GM13977 (cell line): ENCODE data around the gene CIB2.

Experiments used
- DNase-seq: peaks from one replicate; pipeline ENCODE4 v3.0.0; 2012; ENCODE audit warnings: low spot score
- in situ Hi-C: fragments of 300-500 bp; cut with MboI; formaldehyde crosslinking; loops from one replicate; pipeline ENCODE4 v1.12.0; 2022; ENCODE audit warnings: low sequenced_read_pairs, low pct_unique_long_range_greater_than_20kb, mixed read lengths, inconsistent platforms; ENCODE audit not compliant: unreplicated experiment
- TF ChIP-seq, protein P1 (sequence below): IDR thresholded peaks from 2 replicates; pipeline ENCODE4 v1.5.1; 2012; ENCODE audit warnings: mild to moderate bottlenecking, control low read depth; ENCODE audit not compliant: insufficient read depth; ENCODE audit errors: extremely low read depth, missing control alignments

Gene CIB2

DNA sequence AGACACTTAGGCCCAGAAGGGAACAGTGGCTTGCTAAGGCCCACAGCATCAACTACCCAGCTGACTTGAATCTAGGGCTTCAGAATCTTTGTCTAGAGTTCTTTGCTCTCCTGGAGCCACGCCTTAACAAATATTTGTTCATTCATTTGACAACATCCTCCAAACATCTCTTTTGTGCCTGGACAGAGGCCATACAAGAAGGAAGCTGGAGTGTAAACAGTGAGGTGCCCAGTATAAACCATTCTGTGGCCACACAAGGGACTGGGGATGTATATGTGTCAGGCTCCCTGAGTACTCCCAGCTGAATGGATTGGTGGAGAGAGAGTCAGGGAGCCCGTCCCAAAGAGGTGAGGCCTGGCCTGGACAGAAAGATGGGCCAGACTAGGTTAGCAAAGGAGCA is 3.4 kb downstream of the CIB2 start:
- DNase-seq = no peak
- in situ Hi-C loops = no loop called here

DNA sequence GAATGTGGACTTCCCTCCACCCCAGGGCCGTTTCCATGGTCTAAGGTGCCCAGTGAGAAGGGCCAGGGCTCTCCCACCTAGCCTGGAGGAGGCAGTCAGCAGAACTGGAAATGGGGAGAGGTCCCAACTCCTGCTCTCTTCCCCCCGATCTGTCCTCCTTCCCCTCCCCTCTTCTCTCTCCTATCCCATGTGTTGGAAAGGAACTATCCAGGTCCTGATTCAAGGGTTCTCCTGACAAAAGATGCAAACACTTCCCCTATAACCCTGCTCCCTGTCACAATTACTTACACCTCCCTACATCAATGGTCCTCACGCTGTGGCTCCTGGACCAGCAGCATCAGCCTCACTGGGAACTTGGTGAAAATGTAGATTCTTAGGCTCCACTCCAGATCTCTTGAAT is 6.0 kb downstream of the CIB2 start:
- in situ Hi-C loops = no loop called here
- TF ChIP-seq, protein P1, sequence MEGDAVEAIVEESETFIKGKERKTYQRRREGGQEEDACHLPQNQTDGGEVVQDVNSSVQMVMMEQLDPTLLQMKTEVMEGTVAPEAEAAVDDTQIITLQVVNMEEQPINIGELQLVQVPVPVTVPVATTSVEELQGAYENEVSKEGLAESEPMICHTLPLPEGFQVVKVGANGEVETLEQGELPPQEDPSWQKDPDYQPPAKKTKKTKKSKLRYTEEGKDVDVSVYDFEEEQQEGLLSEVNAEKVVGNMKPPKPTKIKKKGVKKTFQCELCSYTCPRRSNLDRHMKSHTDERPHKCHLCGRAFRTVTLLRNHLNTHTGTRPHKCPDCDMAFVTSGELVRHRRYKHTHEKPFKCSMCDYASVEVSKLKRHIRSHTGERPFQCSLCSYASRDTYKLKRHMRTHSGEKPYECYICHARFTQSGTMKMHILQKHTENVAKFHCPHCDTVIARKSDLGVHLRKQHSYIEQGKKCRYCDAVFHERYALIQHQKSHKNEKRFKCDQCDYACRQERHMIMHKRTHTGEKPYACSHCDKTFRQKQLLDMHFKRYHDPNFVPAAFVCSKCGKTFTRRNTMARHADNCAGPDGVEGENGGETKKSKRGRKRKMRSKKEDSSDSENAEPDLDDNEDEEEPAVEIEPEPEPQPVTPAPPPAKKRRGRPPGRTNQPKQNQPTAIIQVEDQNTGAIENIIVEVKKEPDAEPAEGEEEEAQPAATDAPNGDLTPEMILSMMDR = no peak
- DNase-seq = no peak

More for the DNA sequence above, 3.4 kb downstream of the CIB2 start:
- TF ChIP-seq, protein P1 = no peak

DNA sequence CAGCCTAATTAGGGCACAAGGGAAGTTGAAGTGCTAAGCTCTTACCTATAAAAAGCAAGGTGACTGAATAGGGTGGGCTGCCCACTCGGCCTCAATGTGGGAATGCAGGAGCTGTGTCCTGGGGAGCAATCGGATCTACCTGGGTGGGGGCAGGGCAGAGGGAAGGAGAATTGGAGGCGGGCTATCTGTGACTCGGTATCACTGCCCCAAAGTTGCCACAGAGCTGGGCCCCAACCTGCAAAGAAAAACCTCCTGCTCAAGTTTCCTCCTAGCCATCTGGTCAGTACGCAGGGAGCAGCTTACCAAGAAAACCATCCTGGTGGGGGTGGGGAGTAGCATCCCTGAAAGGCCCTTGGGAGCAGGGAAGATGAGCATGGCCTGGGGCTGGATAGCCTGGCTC is 10.7 kb downstream of the CIB2 start:
- DNase-seq = no peak
- TF ChIP-seq, protein P1 = no peak
- in situ Hi-C loops = no loop called here

DNA sequence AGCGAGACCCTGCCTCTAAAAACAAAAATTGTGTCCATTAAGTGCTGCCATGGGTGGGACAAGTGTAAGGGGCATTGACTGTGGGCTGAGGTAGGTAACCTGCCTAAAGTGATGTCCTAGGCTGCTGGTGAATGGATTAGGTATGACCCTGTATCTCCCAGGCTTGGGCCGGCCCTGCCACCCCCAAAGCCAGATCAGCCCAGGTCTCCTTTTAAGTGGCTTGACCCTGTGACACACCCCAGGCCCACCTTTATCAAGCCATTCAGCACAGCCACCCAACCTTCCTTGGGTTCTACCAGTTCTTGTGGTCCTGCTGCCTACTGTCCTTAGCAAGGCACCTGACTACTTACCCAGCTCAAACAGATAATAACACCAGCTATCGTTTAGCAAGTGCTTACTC is 18.7 kb downstream of the CIB2 start:
- in situ Hi-C loops = loop anchor here (5.0 kb wide), 2 partner anchors 130 to 150 kb away; no protein-coding TSS in a partner anchor
- TF ChIP-seq, protein P1 = no peak
- no peak for DNase-seq

DNA sequence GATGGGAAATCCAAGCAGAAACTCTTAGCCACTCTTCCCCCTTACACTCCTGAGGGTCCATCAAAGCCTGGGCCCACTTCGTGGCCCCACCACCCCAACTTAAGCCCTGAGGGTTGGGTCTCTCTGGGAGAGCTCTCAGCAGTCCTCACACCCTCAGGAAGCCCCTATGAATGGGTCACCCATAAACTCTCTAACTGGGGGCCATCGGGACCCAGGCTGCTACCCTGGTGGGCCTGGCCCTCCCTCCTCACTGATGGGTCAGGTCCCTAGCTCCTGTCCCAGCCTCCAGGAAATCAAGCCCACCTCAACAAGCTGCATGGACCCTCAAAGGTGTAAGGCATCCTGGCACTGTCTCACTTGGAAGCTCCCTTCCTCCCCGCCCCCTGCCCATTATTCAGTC is 19.5 kb downstream of the CIB2 start:
- TF ChIP-seq, protein P1 = no peak
- DNase-seq = no peak
- in situ Hi-C loops = loop anchor here (5.0 kb wide), 2 partner anchors 131 to 149 kb away; no protein-coding TSS in a partner anchor

DNA sequence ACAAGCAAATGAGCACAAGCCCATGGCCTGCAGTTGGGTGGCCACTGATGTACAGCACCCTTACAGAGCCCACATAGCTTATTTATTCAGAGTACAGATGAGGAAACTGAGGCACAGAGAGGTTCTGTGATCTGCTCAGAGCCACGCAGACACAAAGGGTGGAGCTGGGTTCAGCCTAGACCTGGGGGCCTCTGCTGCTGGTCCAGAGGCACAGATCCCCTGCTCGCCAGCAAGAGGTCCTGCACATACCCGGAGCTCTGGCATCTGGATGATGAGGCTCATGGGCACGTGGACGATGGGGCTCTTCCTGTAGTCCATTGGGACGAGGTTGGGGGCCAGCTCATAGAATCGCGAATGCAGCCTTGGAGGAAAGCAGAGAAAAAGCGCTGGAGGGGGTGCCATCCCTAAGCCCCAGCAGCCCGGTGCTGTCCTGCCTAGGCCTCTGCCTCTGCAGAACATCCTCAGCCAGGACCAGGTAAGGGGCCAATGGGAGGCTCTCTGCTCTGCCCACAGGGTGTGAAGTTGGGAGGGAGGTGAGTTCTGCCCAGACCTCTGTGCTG is 20.2 kb downstream of the CIB2 start:
- TF ChIP-seq, protein P1 = no peak
- in situ Hi-C loops = loop anchor here (5.0 kb wide), 2 partner anchors 131 to 149 kb away; no protein-coding TSS in a partner anchor
- DNase-seq = no peak
